Erythroblast (primary cell): ENCODE results near the gene PSMB5.
A peak's percentile ranks its signal among the peaks of the same experiment; 100 is the strongest.

Experiments
- GATA1 ChIP-seq: IDR thresholded peaks from 2 replicates; pipeline ENCODE4 v1.6.1; 2011; ENCODE audit warnings: low read depth, mild to moderate bottlenecking, control low read depth, low read length, moderate library complexity
- POLR2A ChIP-seq: IDR thresholded peaks from 2 replicates; pipeline ENCODE4 v1.6.1; 2011; ENCODE audit warnings: mild to moderate bottlenecking, low read length

GRCh38 chr14:23005451-23006187, 29.1 kb downstream of the PSMB5 start:
- TF ChIP-seq POLR2A (peak; percentile 8), GATA1 (no peak)
